ENCODE measurements around the gene F2R.

Gene F2R

DNA sequence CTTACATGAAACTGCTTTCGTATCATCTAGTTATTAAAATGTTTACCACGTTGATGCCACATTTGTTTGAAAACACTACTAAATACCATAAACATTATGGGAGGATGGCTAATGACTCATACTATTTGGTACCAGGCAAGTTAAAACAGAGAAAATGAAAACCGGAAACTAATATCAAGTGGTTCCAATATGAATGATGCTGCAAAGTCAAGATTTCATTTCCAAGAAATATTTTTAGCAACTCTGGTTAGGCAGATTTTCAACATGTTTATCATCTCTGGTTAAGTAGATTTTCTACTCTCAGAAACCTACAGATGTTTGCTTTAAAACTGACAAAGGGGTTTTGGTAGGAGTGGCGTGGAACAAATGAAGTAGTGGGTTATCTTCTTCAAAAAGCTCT lies 4.9 kb upstream of the F2R start:
- peak; percentile 19 for DNase-seq
- Histone ChIP-seq H3K9me2 (replicated peaks; ENCODE audit: insufficient read depth, low read length) (no peaks in the 10 kb centered on the region), H4K20me1 (ENCODE audit: insufficient read depth, low read length) (no peaks in the 10 kb centered on the region), H3K36me3 (replicated peaks; ENCODE audit: insufficient read depth, low read length) (no peaks in the 10 kb centered on the region), H2AFZ (ENCODE audit: low read length) (no peak overlapping the region), H3K27ac (ENCODE audit: low read length) (peak overlapping the region; percentile 15; the same call in 1 of the 2 replicates), H3F3A (ENCODE audit: insufficient read depth, low read length) (no peaks in the 10 kb centered on the region), H3K9ac (ENCODE audit: low read length) (no peak overlapping the region), H3K4me2 (ENCODE audit: low read depth, low read length) (peak overlapping the region; percentile 15; the same call in 1 of the 2 replicates), H3K79me2 (ENCODE audit: low read length) (no peaks in the 10 kb centered on the region), H3K4me1 (ENCODE audit: low read length) (peaks cover 10% of the 10 kb centered on the region), H3K4me3 (ENCODE audit: low read length) (no peak overlapping the region), H3K27me3 (replicated peaks; ENCODE audit: insufficient read depth, low read length) (peaks cover 14% of the 10 kb centered on the region; the same call in 1 of the 2 replicates), H3K9me3 (replicated peaks; ENCODE audit: insufficient read depth, low read length) (no peaks in the 10 kb centered on the region)
- TF ChIP-seq, protein P1, sequence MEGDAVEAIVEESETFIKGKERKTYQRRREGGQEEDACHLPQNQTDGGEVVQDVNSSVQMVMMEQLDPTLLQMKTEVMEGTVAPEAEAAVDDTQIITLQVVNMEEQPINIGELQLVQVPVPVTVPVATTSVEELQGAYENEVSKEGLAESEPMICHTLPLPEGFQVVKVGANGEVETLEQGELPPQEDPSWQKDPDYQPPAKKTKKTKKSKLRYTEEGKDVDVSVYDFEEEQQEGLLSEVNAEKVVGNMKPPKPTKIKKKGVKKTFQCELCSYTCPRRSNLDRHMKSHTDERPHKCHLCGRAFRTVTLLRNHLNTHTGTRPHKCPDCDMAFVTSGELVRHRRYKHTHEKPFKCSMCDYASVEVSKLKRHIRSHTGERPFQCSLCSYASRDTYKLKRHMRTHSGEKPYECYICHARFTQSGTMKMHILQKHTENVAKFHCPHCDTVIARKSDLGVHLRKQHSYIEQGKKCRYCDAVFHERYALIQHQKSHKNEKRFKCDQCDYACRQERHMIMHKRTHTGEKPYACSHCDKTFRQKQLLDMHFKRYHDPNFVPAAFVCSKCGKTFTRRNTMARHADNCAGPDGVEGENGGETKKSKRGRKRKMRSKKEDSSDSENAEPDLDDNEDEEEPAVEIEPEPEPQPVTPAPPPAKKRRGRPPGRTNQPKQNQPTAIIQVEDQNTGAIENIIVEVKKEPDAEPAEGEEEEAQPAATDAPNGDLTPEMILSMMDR (IDR thresholded peaks at IDR 0.05; ENCODE audit: low read length) = no peak
- no peak for TF ChIP-seq EZH2phosphoT487 (IDR thresholded peaks at IDR 0.05; ENCODE audit: low read length)

DNA sequence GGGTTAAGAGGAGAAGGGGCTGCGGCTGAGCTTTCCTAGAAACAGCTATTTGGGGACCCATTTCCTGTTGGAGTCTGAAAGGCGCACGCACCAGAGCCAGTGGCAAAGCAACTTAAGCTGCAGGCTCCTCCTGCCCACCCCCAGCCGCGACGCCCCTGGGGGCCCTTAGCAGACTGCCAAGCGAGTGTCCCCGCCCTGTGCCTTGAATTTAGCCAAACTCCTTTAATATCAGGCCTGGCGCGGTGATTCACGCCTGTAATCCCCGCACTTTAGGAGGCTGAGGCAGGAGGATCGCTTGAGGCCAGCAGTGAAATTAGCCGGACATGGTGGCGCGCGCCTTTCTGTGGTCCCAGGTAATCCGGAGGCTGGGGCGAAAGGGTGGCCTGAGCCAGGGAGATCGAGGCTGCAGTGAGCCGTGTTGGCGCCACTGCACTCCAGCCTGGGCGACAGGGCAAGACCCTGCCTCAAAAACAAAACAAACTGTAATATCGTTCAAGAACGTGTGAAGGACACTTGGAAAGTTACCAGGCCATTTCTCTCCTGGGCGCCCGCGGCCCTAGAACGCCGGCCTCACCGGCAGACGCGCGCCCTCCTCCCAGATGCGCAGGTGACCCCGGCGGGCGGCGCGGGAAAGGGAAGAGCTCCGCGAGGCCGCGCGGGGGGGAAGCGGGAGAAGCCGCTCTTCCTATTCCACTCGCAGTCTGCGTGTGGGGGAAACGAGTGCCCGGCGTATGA lies 1.0 kb upstream of the F2R start:
- Histone ChIP-seq H3K4me3 (ENCODE audit: low read length) (peak overlapping the region; percentile 89), H3K9me2 (replicated peaks; ENCODE audit: insufficient read depth, low read length) (no peaks in the 10 kb centered on the region), H3K9me3 (replicated peaks; ENCODE audit: insufficient read depth, low read length) (no peaks in the 10 kb centered on the region), H3K27me3 (replicated peaks; ENCODE audit: insufficient read depth, low read length) (peaks cover 14% of the 10 kb centered on the region; the same call in 1 of the 2 replicates), H3F3A (ENCODE audit: insufficient read depth, low read length) (no peaks in the 10 kb centered on the region), H4K20me1 (ENCODE audit: insufficient read depth, low read length) (no peaks in the 10 kb centered on the region), H2AFZ (ENCODE audit: low read length) (peak overlapping the region; percentile 99), H3K9ac (ENCODE audit: low read length) (peak overlapping the region; percentile 87; the same call in 1 of the 2 replicates), H3K79me2 (ENCODE audit: low read length) (no peaks in the 10 kb centered on the region), H3K4me2 (ENCODE audit: low read depth, low read length) (peak overlapping the region; percentile 100), H3K4me1 (ENCODE audit: low read length) (peaks cover 7% of the 10 kb centered on the region; the same call in 1 of the 2 replicates), H3K36me3 (replicated peaks; ENCODE audit: insufficient read depth, low read length) (no peaks in the 10 kb centered on the region), H3K27ac (ENCODE audit: low read length) (no peak overlapping the region)
- DNase-seq = no peak
- TF ChIP-seq EZH2phosphoT487 (IDR thresholded peaks at IDR 0.05; ENCODE audit: low read length) = no peak
- TF ChIP-seq, protein P1 (IDR thresholded peaks at IDR 0.05; ENCODE audit: low read length) = no peak

DNA sequence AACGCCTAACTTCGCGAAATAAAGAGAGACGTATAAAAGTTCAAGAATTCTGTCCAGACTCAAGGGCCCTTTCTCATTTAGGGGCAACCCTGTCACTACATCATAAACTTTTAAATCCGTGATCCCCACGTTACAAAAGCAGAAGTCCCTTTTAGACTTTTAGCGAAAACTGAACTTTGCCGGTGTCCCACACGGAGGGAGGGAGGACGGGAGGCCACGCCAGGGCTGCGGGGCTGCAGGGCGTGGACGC lies 515 bp upstream of the F2R start:
- peak overlapping the region; percentile 99 for H2AFZ ChIP-seq (ENCODE audit: low read length)
- H3K4me1 ChIP-seq (ENCODE audit: low read length) = peaks cover 7% of the 10 kb centered on the region
- no peaks in the 10 kb centered on the region for H3K9me2 ChIP-seq (replicated peaks; ENCODE audit: insufficient read depth, low read length)
- DNase-seq = peak; percentile 19
- TF ChIP-seq EZH2phosphoT487 (IDR thresholded peaks at IDR 0.05; ENCODE audit: low read length) (no peak), EZH2 (optimal IDR thresholded peaks at IDR 0.05; ENCODE audit: low read depth, low read length) (no peak)
- TF ChIP-seq, protein P1 (IDR thresholded peaks at IDR 0.05; ENCODE audit: low read length) = no peak
- H3K27me3 ChIP-seq (replicated peaks; ENCODE audit: insufficient read depth, low read length) = peaks cover 14% of the 10 kb centered on the region; the same call in 1 of the 2 replicates
- no peaks in the 10 kb centered on the region for H4K20me1 ChIP-seq (ENCODE audit: insufficient read depth, low read length)
- no peaks in the 10 kb centered on the region for H3K36me3 ChIP-seq (replicated peaks; ENCODE audit: insufficient read depth, low read length)
- H3K9ac ChIP-seq (ENCODE audit: low read length) = peak overlapping the region; percentile 87
- H3K27ac ChIP-seq (ENCODE audit: low read length) = no peak overlapping the region
- peak overlapping the region; percentile 100 for H3K4me2 ChIP-seq (ENCODE audit: low read depth, low read length)
- peak overlapping the region; percentile 89 for H3K4me3 ChIP-seq (ENCODE audit: low read length)
- H3K79me2 ChIP-seq (ENCODE audit: low read length) = no peaks in the 10 kb centered on the region
- no peaks in the 10 kb centered on the region for H3F3A ChIP-seq (ENCODE audit: insufficient read depth, low read length)
- H3K9me3 ChIP-seq (replicated peaks; ENCODE audit: insufficient read depth, low read length) = no peaks in the 10 kb centered on the region

All from MM.1S (cell line).